ENCODE results near the gene HGFAC. TPM values are rescaled to one million over a fixed set of nuclear protein-coding genes. Genes with fewer than 3 reads are reported as not detected.

The HGFAC gene
- polyA plus RNA-seq, 1 of the 3 experiments (the other 2 are of a cell fraction) = 0.43 TPM

DNA sequence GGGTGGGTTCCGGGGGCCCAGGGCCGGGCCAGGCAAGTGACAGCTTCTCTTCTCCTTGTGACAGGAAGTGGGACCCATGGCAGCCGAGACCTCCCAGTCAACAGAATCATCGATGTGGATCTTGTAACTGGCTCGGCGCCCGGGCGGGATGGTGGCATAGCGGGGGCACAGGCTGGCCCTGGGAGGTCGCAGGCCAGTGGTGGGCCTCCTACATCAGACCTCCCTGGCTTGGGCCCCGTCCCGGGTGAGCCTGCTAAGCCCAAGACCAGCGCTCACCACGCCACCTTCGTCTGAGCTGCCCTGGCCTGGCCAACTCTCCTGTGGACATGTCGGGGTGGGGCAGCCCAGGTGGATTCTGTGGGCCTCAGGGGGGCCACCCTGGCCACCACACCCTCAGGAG lies 2.4 kb upstream of the HGFAC start:
- Histone ChIP-seq H2AFZ (ENCODE audit: low read depth) (no peak overlapping the region), H3K9me2 (no peaks in the 10 kb centered on the region), H3K79me2 (ENCODE audit: insufficient read depth) (no peaks in the 10 kb centered on the region), H3K27ac (ENCODE audit: low read depth in 2 of 2, low read length in 1 of 2) (no peak overlapping the region), H3K36me3 (replicated peaks in 1 of 2; ENCODE audit: control insufficient read depth in 1 of 2, insufficient read depth in 2 of 2, low read length in 1 of 2) (no peaks in the 10 kb centered on the region), H3K4me3 (ENCODE audit: low read depth in 2 of 2, low read length in 1 of 2) (no peak overlapping the region), H3K27me3 (ENCODE audit: insufficient read depth) (no peaks in the 10 kb centered on the region), H3K9ac (no peak overlapping the region), H3K4me2 (no peak overlapping the region), H3K9me3 (no peaks in the 10 kb centered on the region), H3K4me1 (ENCODE audit: control insufficient read depth in 1 of 2, insufficient read depth in 2 of 2, low read depth in 1 of 2, low read length in 1 of 2) (peaks cover 4 to 13% of the 10 kb centered on the region in 2 experiments; a peak in 3 of 4 replicates), H3F3A (replicated peaks; ENCODE audit: insufficient read depth) (no peaks in the 10 kb centered on the region), H4K20me1 (ENCODE audit: insufficient read depth) (no peaks in the 10 kb centered on the region)
- ChIA-PET CTCF (interaction anchor here (1.0 to 12.3 kb wide), 4 partner anchors 9 to 333 kb away, joined by 3 to 142 read pairs (median 6); no protein-coding TSS in a partner anchor), POLR2A (no interaction called here)
- 100% methylated on average over 4 of the region's 16 CpGs for WGBS (ENCODE audit: low lambda C conversion rate)
- no peak for DNase-seq
- TF ChIP-seq GATA2 (CRISPR knock-in tag; IDR thresholded peaks at IDR 0.05) (no peak), FOXM1 (IDR thresholded peaks at IDR 0.05; ENCODE audit: low read depth) (no peak), RAD21 (IDR thresholded peaks at IDR 0.05; ENCODE audit: low read length) (no peak), MEF2A (IDR thresholded peaks at IDR 0.05; ENCODE audit: borderline replicate concordance, low read depth) (no peak), ELF1 (IDR thresholded peaks at IDR 0.05) (no peak), NRF1 (IDR thresholded peaks at IDR 0.05; ENCODE audit: low read depth, low read length) (no peak), TEAD4 (IDR thresholded peaks at IDR 0.05; ENCODE audit: borderline replicate concordance, insufficient read depth) (no peak), NFIC (IDR thresholded peaks at IDR 0.05; ENCODE audit: borderline replicate concordance) (no peak), TAF1 (IDR thresholded peaks at IDR 0.05; ENCODE audit: borderline replicate concordance, low read depth, low read length) (no peak)
- TF ChIP-seq, protein P1, sequence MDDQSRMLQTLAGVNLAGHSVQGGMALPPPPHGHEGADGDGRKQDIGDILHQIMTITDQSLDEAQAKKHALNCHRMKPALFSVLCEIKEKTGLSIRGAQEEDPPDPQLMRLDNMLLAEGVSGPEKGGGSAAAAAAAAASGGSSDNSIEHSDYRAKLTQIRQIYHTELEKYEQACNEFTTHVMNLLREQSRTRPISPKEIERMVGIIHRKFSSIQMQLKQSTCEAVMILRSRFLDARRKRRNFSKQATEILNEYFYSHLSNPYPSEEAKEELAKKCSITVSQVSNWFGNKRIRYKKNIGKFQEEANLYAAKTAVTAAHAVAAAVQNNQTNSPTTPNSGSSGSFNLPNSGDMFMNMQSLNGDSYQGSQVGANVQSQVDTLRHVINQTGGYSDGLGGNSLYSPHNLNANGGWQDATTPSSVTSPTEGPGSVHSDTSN (IDR thresholded peaks at IDR 0.05) = no peak
- TF ChIP-seq, protein P2, sequence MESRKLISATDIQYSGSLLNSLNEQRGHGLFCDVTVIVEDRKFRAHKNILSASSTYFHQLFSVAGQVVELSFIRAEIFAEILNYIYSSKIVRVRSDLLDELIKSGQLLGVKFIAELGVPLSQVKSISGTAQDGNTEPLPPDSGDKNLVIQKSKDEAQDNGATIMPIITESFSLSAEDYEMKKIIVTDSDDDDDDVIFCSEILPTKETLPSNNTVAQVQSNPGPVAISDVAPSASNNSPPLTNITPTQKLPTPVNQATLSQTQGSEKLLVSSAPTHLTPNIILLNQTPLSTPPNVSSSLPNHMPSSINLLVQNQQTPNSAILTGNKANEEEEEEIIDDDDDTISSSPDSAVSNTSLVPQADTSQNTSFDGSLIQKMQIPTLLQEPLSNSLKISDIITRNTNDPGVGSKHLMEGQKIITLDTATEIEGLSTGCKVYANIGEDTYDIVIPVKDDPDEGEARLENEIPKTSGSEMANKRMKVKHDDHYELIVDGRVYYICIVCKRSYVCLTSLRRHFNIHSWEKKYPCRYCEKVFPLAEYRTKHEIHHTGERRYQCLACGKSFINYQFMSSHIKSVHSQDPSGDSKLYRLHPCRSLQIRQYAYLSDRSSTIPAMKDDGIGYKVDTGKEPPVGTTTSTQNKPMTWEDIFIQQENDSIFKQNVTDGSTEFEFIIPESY (IDR thresholded peaks at IDR 0.05; ENCODE audit: borderline replicate concordance, low read depth) = no peak
- TF ChIP-seq, protein P3, sequence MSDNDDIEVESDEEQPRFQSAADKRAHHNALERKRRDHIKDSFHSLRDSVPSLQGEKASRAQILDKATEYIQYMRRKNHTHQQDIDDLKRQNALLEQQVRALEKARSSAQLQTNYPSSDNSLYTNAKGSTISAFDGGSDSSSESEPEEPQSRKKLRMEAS (IDR thresholded peaks at IDR 0.05; ENCODE audit: low read depth) = no peak

DNA sequence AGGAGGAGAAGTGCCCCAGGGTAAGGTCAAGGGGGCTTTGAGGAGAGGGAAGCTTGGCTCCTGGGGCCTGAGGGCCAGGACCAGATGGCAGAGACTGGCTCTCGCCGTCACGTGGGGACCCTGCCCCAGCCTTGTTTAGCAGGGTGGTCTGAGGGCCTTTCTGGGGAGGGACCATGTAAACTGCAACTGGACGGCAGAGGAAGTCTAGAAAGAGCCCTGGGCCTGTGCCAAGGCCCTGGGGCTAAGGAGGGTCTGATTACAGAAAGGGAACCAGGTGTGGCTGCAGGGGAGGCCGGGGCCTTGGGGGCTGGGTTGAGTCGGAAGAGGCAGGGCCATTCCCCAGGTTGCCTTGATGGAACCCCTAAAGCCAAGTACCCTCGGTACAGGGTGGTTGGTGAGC lies 1.8 kb upstream of the HGFAC start:
- Histone ChIP-seq H3K79me2 (ENCODE audit: insufficient read depth) (no peaks in the 10 kb centered on the region), H3F3A (replicated peaks; ENCODE audit: insufficient read depth) (no peaks in the 10 kb centered on the region), H3K4me2 (no peak overlapping the region), H2AFZ (ENCODE audit: low read depth) (no peak overlapping the region), H3K27me3 (ENCODE audit: insufficient read depth) (no peaks in the 10 kb centered on the region), H3K4me1 (ENCODE audit: control insufficient read depth in 1 of 2, insufficient read depth in 2 of 2, low read depth in 1 of 2, low read length in 1 of 2) (peaks cover 4 to 13% of the 10 kb centered on the region in 2 experiments; a peak in 3 of 4 replicates), H3K9ac (no peak overlapping the region), H3K9me3 (no peaks in the 10 kb centered on the region), H3K4me3 (ENCODE audit: low read depth in 2 of 2, low read length in 1 of 2) (no peak overlapping the region), H4K20me1 (ENCODE audit: insufficient read depth) (no peaks in the 10 kb centered on the region), H3K27ac (ENCODE audit: low read depth in 2 of 2, low read length in 1 of 2) (no peak overlapping the region), H3K36me3 (replicated peaks in 1 of 2; ENCODE audit: control insufficient read depth in 1 of 2, insufficient read depth in 2 of 2, low read length in 1 of 2) (no peaks in the 10 kb centered on the region), H3K9me2 (no peaks in the 10 kb centered on the region)
- DNase-seq = no peak
- TF ChIP-seq MXI1 (IDR thresholded peaks at IDR 0.05; ENCODE audit: low read depth, low read length) (no peak), POLR2AphosphoS5 (IDR thresholded peaks at IDR 0.05; ENCODE audit: low read depth, low read length) (no peak), EP300 (IDR thresholded peaks at IDR 0.05; ENCODE audit: borderline replicate concordance in 1 of 2, low read depth in 1 of 2, low read length in 1 of 2) (no peak), EZH2phosphoT487 (IDR thresholded peaks at IDR 0.05; ENCODE audit: borderline replicate concordance, low read depth) (no peak), MEF2A (IDR thresholded peaks at IDR 0.05; ENCODE audit: borderline replicate concordance, low read depth) (no peak), NRF1 (IDR thresholded peaks at IDR 0.05; ENCODE audit: low read depth, low read length) (no peak), SIN3A (IDR thresholded peaks at IDR 0.05; ENCODE audit: borderline replicate concordance, low read depth, low read length) (no peak)
- TF ChIP-seq, protein P4, sequence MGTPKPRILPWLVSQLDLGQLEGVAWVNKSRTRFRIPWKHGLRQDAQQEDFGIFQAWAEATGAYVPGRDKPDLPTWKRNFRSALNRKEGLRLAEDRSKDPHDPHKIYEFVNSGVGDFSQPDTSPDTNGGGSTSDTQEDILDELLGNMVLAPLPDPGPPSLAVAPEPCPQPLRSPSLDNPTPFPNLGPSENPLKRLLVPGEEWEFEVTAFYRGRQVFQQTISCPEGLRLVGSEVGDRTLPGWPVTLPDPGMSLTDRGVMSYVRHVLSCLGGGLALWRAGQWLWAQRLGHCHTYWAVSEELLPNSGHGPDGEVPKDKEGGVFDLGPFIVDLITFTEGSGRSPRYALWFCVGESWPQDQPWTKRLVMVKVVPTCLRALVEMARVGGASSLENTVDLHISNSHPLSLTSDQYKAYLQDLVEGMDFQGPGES (IDR thresholded peaks at IDR 0.05; ENCODE audit: low read depth, low read length) = no peak
- TF ChIP-seq, protein P5, sequence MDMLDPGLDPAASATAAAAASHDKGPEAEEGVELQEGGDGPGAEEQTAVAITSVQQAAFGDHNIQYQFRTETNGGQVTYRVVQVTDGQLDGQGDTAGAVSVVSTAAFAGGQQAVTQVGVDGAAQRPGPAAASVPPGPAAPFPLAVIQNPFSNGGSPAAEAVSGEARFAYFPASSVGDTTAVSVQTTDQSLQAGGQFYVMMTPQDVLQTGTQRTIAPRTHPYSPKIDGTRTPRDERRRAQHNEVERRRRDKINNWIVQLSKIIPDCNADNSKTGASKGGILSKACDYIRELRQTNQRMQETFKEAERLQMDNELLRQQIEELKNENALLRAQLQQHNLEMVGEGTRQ (IDR thresholded peaks at IDR 0.05; ENCODE audit: borderline replicate concordance, low read depth, low read length) = no peak
- TF ChIP-seq, protein P1 (IDR thresholded peaks at IDR 0.05) = no peak
- TF ChIP-seq, protein P6, sequence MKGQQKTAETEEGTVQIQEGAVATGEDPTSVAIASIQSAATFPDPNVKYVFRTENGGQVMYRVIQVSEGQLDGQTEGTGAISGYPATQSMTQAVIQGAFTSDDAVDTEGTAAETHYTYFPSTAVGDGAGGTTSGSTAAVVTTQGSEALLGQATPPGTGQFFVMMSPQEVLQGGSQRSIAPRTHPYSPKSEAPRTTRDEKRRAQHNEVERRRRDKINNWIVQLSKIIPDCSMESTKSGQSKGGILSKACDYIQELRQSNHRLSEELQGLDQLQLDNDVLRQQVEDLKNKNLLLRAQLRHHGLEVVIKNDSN (IDR thresholded peaks at IDR 0.05; ENCODE audit: borderline replicate concordance, low read depth) = no peak
- ChIA-PET CTCF (interaction anchor here (1.2 to 12.3 kb wide), 4 partner anchors 10 to 333 kb away, joined by 4 to 142 read pairs (median 6); no protein-coding TSS in a partner anchor), POLR2A (no interaction called here)
- WGBS (ENCODE audit: low lambda C conversion rate) = 91% methylated on average over 6 of the region's 7 CpGs
